ACC112 (cell line): ENCODE measurements around the gene SLC6A1.

Source experiments
- H2AFZ ChIP-seq: fragments of 200-600 bp; sonication (generic); one replicate; pipeline ENCODE4 v1.6.0; 2017; ENCODE audit warnings: antibody characterized with exemption, low read length; ENCODE audit not compliant: unreplicated experiment
- H3K27ac ChIP-seq: fragments of 200-600 bp; sonication (generic); 2 replicates; pipeline ENCODE4 v1.5.1; 2014; ENCODE audit warnings: low read depth, mild to moderate bottlenecking, antibody characterized with exemption, low read length, moderate library complexity
- H3K27me3 ChIP-seq: fragments of 200-600 bp; sonication (generic); 2 replicates; pipeline ENCODE4 v1.6.1; 2014; ENCODE audit warnings: mild to moderate bottlenecking, antibody characterized with exemption, low read length, moderate library complexity, mixed read lengths; ENCODE audit not compliant: insufficient read depth
- H3K36me3 ChIP-seq: fragments of 200-600 bp; sonication (generic); 2 replicates; pipeline ENCODE4 v1.6.1; 2016; ENCODE audit warnings: mild to moderate bottlenecking, antibody characterized with exemption, low read length, moderate library complexity, mixed read lengths; ENCODE audit not compliant: insufficient read depth
- H3K4me1 ChIP-seq: fragments of 200-600 bp; sonication (generic); one replicate; pipeline ENCODE4 v1.6.1; 2016; ENCODE audit warnings: low read length, mixed read lengths; ENCODE audit not compliant: insufficient read depth, unreplicated experiment, control insufficient read depth
- H3K4me3 ChIP-seq: fragments of 200-600 bp; sonication (generic); 2 replicates; pipeline ENCODE4 v1.5.1; 2014; ENCODE audit warnings: mild to moderate bottlenecking, low read depth, low read length
- H3K79me2 ChIP-seq: fragments of 200-600 bp; sonication (generic); one replicate; pipeline ENCODE4 v1.6.0; 2016; ENCODE audit warnings: low read length; ENCODE audit not compliant: control insufficient read depth, unreplicated experiment, insufficient read depth

Gene SLC6A1

DNA sequence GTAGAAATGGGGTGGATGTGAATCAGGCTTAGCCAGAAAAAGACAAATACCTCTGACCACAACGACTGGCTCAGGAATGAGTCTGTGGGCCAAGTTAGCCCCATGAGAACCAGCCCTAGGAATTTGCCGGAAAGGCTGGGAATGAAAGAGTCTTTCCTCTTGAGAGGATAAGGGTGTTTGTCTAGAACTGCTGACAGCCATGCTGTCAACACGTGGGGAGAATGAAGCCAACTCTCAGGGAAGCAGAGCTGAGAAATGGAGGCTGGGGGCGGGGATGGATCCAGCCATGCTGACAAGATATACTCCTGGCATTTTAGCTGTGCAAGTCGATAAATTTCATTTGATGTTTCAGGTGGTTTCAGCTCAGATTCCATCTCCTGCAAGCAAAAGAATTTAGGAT is 10.6 kb upstream of the SLC6A1 start:
- Histone ChIP-seq H3K27me3 (peaks cover 35% of the 10 kb centered on the region), H3K4me1 (peaks cover 30% of the 10 kb centered on the region), H3K4me3 (no peak overlapping the region), H3K27ac (no peak overlapping the region), H2AFZ (no peak overlapping the region), H3K79me2 (no peaks in the 10 kb centered on the region), H3K36me3 (no peaks in the 10 kb centered on the region)

GRCh38 chr3:10982782-10983181 is 9.8 kb upstream of the SLC6A1 start:
- Histone ChIP-seq H2AFZ (no peak overlapping the region), H3K36me3 (no peaks in the 10 kb centered on the region), H3K27me3 (peaks cover 35% of the 10 kb centered on the region), H3K4me1 (peaks cover 22% of the 10 kb centered on the region), H3K79me2 (no peaks in the 10 kb centered on the region), H3K27ac (no peak overlapping the region), H3K4me3 (no peak overlapping the region)

DNA sequence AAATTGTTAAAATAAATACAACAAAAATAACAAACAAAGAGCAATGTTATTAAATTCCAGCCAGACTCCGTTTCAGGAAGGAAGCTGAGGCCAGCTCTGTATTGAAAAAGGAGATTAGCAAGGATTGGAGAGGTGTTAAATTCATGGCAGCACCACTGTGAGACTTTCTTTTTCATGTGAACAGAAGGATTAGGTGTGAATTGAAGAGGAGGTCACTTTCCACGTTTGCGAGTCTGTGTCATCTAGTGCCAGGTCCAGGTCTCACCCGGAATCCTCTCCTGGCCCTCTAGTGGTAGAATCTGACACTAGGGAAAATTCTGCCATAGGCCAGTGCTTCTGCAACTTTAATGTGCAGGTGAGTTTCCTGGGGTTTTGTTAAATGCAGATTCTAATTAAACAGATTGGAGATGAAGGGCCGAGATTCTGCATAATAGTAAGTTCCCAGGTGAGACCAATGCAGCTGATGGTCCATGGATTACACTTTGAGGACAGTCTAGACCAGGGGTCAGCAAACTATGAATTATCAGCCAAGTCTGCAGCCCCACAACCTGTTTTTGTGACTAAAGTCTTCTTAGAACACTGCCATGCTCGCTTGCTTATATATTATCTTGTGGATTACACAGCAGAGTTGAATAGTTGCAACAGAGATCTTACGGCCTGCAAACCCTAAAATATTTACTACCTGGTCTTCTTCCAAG is 9.2 kb upstream of the SLC6A1 start:
- peaks cover 37% of the 10 kb centered on the region for H3K27me3 ChIP-seq
- H3K4me3 ChIP-seq = no peak overlapping the region
- H3K27ac ChIP-seq = no peak overlapping the region
- no peaks in the 10 kb centered on the region for H3K36me3 ChIP-seq
- H3K79me2 ChIP-seq = no peaks in the 10 kb centered on the region
- no peak overlapping the region for H2AFZ ChIP-seq
- H3K4me1 ChIP-seq = peaks cover 16% of the 10 kb centered on the region

DNA sequence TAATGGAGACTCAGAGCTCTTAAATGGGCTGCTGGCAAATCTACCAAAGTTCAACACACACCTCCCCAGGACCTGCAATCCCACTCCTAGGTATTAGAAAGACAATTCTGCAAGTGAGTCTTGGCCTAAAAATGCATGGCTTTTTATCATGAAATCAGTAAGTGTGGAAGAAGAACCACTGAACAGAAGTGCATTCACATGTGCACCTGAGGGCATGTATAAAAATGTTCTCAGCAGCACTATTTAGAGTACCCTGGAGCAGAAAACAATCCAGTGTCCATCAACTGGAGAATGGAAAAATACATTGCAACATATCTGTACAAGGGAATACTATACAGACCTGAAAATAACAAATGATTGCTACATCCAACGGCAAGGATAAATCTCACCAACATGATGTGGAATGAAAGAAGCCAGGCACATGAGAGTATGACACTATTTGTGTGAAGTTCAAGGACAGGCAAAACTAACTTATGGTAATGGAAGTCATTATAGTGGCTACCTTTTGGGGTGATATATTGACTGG is 8.1 kb upstream of the SLC6A1 start:
- no peaks in the 10 kb centered on the region for H3K36me3 ChIP-seq
- no peak overlapping the region for H3K4me3 ChIP-seq
- no peaks in the 10 kb centered on the region for H3K79me2 ChIP-seq
- no peak overlapping the region for H3K27ac ChIP-seq
- H3K27me3 ChIP-seq = peaks cover 46% of the 10 kb centered on the region
- H3K4me1 ChIP-seq = peaks cover 14% of the 10 kb centered on the region
- no peak overlapping the region for H2AFZ ChIP-seq

DNA sequence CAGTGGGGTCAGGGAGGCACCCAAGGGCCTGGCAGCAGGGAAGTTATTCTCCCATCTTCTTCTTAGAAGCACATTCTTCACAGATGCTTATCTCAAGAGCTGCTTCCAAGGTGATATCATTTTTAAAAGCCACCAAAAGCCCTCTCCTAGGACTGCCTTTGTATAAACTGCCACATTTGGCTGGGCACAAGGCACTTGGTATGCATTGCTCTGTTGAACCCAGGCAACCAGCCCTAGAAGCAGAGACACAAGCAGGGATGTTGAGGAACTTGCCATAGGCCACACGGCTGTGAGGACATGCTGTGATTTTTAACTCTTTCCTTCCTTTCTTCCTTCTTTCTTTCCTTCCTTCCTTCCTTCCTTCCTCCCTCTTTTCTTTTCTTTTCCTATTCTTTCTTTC is 7.4 kb upstream of the SLC6A1 start:
- no peaks in the 10 kb centered on the region for H3K79me2 ChIP-seq
- no peak overlapping the region for H3K4me3 ChIP-seq
- H3K27ac ChIP-seq = no peak overlapping the region
- H3K4me1 ChIP-seq = peaks cover 14% of the 10 kb centered on the region
- H3K27me3 ChIP-seq = peaks cover 53% of the 10 kb centered on the region
- H2AFZ ChIP-seq = no peak overlapping the region
- H3K36me3 ChIP-seq = no peaks in the 10 kb centered on the region

DNA sequence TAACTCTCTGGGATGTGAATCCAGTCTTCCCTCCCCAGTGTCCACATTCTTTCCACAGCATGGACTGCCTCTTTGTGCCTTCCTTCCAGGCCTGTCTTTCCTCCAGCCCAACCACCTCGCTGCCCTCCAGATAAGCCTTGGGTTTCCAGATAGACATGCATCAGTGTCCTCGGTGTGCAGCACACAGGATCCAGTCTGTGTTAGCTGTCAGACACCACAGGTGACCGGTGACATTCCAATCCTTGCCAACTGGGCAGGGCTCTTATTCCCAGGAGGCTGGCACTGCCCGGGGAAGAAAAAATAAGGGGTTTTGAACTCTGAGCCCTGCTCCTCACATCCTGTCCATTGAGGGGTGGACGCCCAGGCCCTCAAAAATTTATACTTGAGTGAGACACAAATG is 6.0 kb upstream of the SLC6A1 start:
- Histone ChIP-seq H3K27ac (no peak overlapping the region), H3K4me3 (no peak overlapping the region), H3K79me2 (no peaks in the 10 kb centered on the region), H3K27me3 (peaks cover 60% of the 10 kb centered on the region), H3K36me3 (no peaks in the 10 kb centered on the region), H3K4me1 (peaks cover 13% of the 10 kb centered on the region), H2AFZ (no peak overlapping the region)

DNA sequence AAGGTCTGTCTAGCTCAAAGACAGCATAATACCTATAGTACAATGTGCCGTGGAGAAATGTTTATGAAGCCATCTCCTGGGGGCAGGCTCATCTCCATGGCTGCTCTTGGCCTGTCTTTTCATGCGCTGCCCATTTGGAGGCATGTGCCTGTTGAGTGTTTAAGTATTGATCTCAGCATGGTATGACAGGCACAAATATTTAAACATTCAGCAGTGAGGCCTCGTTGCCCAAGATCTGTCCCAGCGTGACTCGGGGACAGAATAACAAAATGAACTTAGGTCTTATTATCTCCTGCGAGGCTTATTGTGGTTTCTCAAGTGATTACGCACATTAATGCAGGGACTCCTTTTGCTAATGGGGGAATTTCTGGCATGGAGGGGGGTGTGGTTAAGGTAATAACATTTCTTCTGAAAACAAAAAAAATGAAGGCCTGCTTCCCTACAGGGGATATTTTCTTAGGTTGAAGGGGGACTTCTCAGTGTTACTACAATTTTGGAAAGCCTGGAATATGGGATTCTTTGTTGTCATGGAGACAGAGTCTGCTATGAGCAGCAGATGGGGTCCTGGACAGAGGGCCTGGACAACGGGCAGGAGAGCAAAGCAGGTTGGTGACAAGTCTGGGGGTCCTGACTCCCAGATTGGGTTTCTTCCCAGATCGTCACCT is 4.4 kb upstream of the SLC6A1 start:
- Histone ChIP-seq H3K4me3 (no peak overlapping the region), H3K4me1 (peaks cover 2% of the 10 kb centered on the region), H3K36me3 (no peaks in the 10 kb centered on the region), H3K79me2 (no peaks in the 10 kb centered on the region), H3K27ac (no peak overlapping the region), H3K27me3 (peaks cover 72% of the 10 kb centered on the region), H2AFZ (no peak overlapping the region)

- Histone ChIP-seq H3K36me3 (no peaks in the 10 kb centered on the region), H3K27me3 (peaks cover 80% of the 10 kb centered on the region), H2AFZ (no peak overlapping the region), H3K4me3 (no peak overlapping the region), H3K27ac (no peak overlapping the region), H3K79me2 (no peaks in the 10 kb centered on the region), H3K4me1 (peaks cover 2% of the 10 kb centered on the region)
Observed at GRCh38 chr3:10988991-10989484, 3.5 kb upstream of the SLC6A1 start.

DNA sequence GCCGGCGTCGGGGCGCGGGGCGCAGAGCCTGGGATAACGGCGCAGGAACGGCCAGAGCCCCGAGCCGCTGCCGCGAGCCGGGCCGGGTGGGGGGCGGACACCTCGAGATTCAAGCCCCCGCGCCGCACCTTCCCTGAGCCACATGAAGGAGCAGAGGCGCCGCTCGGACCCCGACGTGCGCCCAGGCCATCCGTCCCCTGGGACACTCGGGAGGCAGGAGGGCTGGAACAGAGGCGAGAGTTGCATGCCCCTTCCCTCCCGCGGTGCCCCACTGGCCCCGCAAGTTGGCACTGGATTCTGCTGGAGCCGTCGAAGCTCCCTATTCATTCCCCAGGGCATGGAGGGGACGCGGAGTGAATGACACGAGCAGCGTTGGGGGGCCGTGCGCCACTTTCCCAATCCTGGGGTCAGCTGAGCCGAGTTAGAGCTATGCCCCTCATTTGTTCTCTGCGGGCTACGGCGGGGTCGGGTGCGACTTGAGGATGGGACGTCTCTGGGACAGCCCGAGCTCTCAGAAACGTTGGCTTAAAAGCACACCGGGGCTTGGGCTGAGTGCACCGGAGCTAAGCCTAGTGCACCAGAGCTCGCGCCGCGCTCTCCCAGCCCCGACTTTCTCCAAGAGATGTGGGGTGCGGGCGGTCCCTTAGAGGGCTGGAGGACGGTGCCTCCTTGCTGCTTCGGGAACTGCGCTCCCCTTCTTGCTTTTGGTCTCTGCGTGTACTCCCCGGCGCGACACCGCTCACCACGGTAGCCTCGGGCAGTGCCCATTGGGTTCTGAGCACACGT is 588 bp downstream of the SLC6A1 start:
- H3K27ac ChIP-seq = no peak overlapping the region
- H3K36me3 ChIP-seq = no peaks in the 10 kb centered on the region
- H3K79me2 ChIP-seq = no peaks in the 10 kb centered on the region
- peaks cover 2% of the 10 kb centered on the region for H3K4me1 ChIP-seq
- no peak overlapping the region for H3K4me3 ChIP-seq
- H2AFZ ChIP-seq = no peak overlapping the region
- H3K27me3 ChIP-seq = peaks cover 93% of the 10 kb centered on the region

DNA sequence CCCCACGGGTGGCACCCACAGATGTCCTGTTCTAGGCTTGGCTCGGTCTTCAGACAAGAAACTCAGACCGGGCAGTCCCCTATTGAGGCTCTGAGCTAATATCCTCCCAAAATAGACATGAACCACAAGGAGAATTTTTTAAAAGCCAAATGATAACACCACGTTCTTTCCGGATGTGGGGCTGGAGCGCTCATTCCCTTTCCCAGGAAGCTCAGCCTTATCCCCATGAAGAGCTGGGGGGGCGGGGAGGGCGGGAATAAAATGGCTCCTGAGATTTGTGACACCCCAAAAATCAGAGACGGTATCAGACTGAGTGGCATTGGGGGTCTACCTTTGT is 1.1 kb downstream of the SLC6A1 start:
- Histone ChIP-seq H3K4me3 (no peak overlapping the region), H2AFZ (no peak overlapping the region)

More for the DNA sequence above, 1.1 kb downstream of the SLC6A1 start:
- Histone ChIP-seq H3K4me1 (peaks cover 2% of the 10 kb centered on the region), H3K27me3 (peaks cover 94% of the 10 kb centered on the region), H3K27ac (no peak overlapping the region), H3K79me2 (no peaks in the 10 kb centered on the region), H3K36me3 (no peaks in the 10 kb centered on the region)
